ENCODE results near the gene RALBP1.
"Not testable (repeated sequence)": the region's sequence is repeated elsewhere in the genome, so short reads cannot be mapped to it uniquely, and the experiment has no call there.

Gene RALBP1

DNA sequence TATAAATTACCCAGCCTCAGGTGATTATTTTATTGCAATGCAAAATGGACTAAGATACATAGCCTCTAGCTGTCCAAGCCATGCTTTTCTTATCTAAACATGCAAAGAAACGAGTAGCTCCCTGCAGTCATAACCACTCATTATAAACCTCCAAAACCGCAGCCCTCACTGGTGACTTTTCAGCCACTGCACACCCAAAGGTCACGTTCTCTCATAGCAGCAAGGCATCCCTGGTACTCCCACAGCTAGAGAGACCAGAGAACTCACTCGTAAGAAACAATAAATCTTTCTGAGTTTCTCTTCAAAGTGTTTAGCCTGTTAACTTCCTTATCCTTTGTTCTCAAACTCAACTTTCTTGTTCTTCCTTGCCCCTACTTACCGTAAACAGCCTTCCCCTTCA, 28.5 kb upstream of the RALBP1 start:
- Histone ChIP-seq H3K27ac (replicated peaks; ENCODE audit: low read length) (no peak overlapping the region), H3K4me3 (ENCODE audit: low read length in 2 of 2) (no peak overlapping the region), H3K14ac (ENCODE audit: low read length) (no peak overlapping the region), H2BK12ac (ENCODE audit: low read length) (no peak overlapping the region), H2BK15ac (ENCODE audit: low read length) (no peak overlapping the region), H3K23ac (ENCODE audit: low read depth, low read length, poor library complexity) (no peak overlapping the region), H3K36me3 (replicated peaks in 1 of 2; ENCODE audit: control insufficient read depth in 2 of 2, insufficient read depth in 2 of 2, low read length in 2 of 2) (no peaks in the 10 kb centered on the region), H3K79me1 (ENCODE audit: low read depth, low read length) (no peaks in the 10 kb centered on the region), H4K8ac (ENCODE audit: low read depth, low read length) (no peak overlapping the region), H2AK5ac (ENCODE audit: low read depth, low read length) (no peak overlapping the region), H3K4me1 (ENCODE audit: control insufficient read depth in 2 of 2, insufficient read depth in 1 of 2, low read depth in 1 of 2, low read length in 2 of 2) (peaks cover 0 to 3% of the 10 kb centered on the region in 2 donors), H3K27me3 (ENCODE audit: control insufficient read depth in 3 of 3, insufficient read depth in 3 of 3, low read depth in 1 of 3, low read length in 3 of 3) (no peaks in the 10 kb centered on the region), H3K4me2 (ENCODE audit: insufficient read depth, low read length, poor library complexity, severe bottlenecking) (no peak overlapping the region), H2BK120ac (ENCODE audit: low read depth, low read length) (no peak overlapping the region), H3K4ac (ENCODE audit: low read length) (no peak overlapping the region), H3K18ac (ENCODE audit: low read length) (no peak overlapping the region), H3K9ac (ENCODE audit: low read depth, low read length, poor library complexity) (no peak overlapping the region), H2BK5ac (ENCODE audit: low read length) (no peak overlapping the region), H2AFZ (ENCODE audit: low read length) (no peak overlapping the region), H3K9me3 (replicated peaks in 1 of 2; ENCODE audit: control insufficient read depth in 2 of 2, insufficient read depth in 1 of 2, low read depth in 1 of 2, low read length in 2 of 2) (peaks cover 5 to 15% of the 10 kb centered on the region in 2 donors), H4K91ac (ENCODE audit: low read depth, low read length, poor library complexity) (no peak overlapping the region)
- no CpG with 5 or more reads among the region's 5 CpGs for whole genome bisulfite sequencing, 2 donors (ENCODE audit: extremely low coverage in 2 of 2, insufficient read length in 2 of 2, insufficient replicate concordance in 1 of 2)
- no peak for DNase-seq (ENCODE audit: low spot score)

DNA sequence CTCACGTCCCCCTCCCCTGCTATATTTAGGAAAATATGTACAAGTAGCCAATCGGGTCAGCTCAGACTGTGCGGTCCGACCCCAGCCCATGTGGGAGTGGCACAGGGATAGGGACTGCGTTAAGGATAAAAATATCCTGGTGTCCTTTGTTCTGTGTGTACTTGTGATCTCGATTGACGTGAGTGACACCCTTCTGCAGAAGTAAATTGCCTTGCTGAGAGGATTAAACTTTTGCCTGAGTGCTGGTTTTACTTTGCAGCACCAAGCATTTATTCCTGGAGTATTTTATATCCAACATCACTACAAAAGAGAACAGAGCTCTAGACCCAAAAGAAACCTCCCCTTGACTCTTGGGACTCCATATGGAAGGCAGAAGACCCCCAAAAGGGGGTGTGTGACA, 28.0 kb upstream of the RALBP1 start:
- Histone ChIP-seq H3K27me3 (ENCODE audit: control insufficient read depth in 3 of 3, insufficient read depth in 3 of 3, low read depth in 1 of 3, low read length in 3 of 3) (no peaks in the 10 kb centered on the region), H4K8ac (ENCODE audit: low read depth, low read length) (no peak overlapping the region), H3K4me2 (ENCODE audit: insufficient read depth, low read length, poor library complexity, severe bottlenecking) (no peak overlapping the region), H2AFZ (ENCODE audit: low read length) (no peak overlapping the region), H3K4me1 (ENCODE audit: control insufficient read depth in 2 of 2, insufficient read depth in 1 of 2, low read depth in 1 of 2, low read length in 2 of 2) (peaks cover 0 to 3% of the 10 kb centered on the region in 2 donors), H3K4ac (ENCODE audit: low read length) (no peak overlapping the region), H3K14ac (ENCODE audit: low read length) (no peak overlapping the region), H3K79me1 (ENCODE audit: low read depth, low read length) (no peaks in the 10 kb centered on the region), H3K4me3 (ENCODE audit: low read length in 2 of 2) (no peak overlapping the region), H3K36me3 (replicated peaks in 1 of 2; ENCODE audit: control insufficient read depth in 2 of 2, insufficient read depth in 2 of 2, low read length in 2 of 2) (no peaks in the 10 kb centered on the region), H2BK120ac (ENCODE audit: low read depth, low read length) (no peak overlapping the region), H3K9ac (ENCODE audit: low read depth, low read length, poor library complexity) (no peak overlapping the region), H2BK5ac (ENCODE audit: low read length) (no peak overlapping the region), H2BK12ac (ENCODE audit: low read length) (no peak overlapping the region), H2AK5ac (ENCODE audit: low read depth, low read length) (no peak overlapping the region), H3K18ac (ENCODE audit: low read length) (no peak overlapping the region), H2BK15ac (ENCODE audit: low read length) (no peak overlapping the region), H3K27ac (replicated peaks; ENCODE audit: low read length) (no peak overlapping the region), H4K91ac (ENCODE audit: low read depth, low read length, poor library complexity) (no peak overlapping the region), H3K9me3 (replicated peaks in 1 of 2; ENCODE audit: control insufficient read depth in 2 of 2, insufficient read depth in 1 of 2, low read depth in 1 of 2, low read length in 2 of 2) (peaks cover 5 to 15% of the 10 kb centered on the region in 2 donors), H3K23ac (ENCODE audit: low read depth, low read length, poor library complexity) (no peak overlapping the region)
- no peak for DNase-seq (ENCODE audit: low spot score)
- WGBS, 2 donors (ENCODE audit: extremely low coverage in 2 of 2, insufficient read length in 2 of 2, insufficient replicate concordance in 1 of 2) = no CpG with 5 or more reads among the region's 7 CpGs

DNA sequence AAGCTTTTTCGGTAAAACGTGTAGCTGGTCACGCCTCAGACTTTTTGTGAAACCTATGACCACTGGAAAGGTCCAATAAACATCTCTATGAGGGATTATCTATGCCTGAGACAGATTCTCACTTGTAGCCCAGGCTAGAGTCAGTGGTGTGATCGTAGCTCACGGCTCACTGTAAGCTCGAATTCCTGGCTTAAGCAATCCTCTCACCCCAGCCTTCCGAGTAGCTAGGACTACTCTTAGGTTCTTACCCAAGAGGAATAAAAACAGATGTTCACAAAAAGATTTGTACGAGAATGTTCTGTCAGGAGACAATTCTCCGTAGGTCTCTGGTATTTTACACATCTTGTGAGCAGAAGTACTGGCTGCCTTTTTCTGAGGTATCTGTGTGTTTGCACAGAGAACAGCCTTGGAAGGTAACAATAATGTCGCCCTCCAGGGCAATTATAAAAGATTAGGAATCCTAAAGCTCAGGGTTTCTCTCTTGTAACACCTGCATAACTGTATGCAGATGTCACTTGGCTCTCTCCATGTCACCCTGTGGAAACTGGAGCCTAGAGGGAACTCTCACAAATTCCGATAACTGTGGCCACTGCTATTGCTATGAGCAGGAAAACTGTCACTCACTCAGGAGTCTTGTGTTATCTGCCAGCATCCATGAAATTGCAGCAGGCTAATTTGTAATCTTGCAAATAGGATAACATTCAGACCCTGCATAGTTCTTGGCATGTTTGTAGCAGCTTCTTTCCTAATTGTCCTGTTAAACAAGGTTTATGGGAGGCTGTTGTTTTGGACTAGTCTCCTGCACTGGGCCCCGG, 25.5 kb upstream of the RALBP1 start:
- Histone ChIP-seq H2BK5ac (ENCODE audit: low read length) (no peak overlapping the region), H4K8ac (ENCODE audit: low read depth, low read length) (no peak overlapping the region), H3K23ac (ENCODE audit: low read depth, low read length, poor library complexity) (no peak overlapping the region), H3K4me1 (ENCODE audit: control insufficient read depth in 2 of 2, insufficient read depth in 1 of 2, low read depth in 1 of 2, low read length in 2 of 2) (peaks cover 0 to 3% of the 10 kb centered on the region in 2 donors), H3K9me3 (replicated peaks in 1 of 2; ENCODE audit: control insufficient read depth in 2 of 2, insufficient read depth in 1 of 2, low read depth in 1 of 2, low read length in 2 of 2) (peaks cover 5 to 15% of the 10 kb centered on the region in 2 donors), H3K14ac (ENCODE audit: low read length) (no peak overlapping the region), H2AFZ (ENCODE audit: low read length) (peak overlapping the region; percentile 78), H3K4me3 (ENCODE audit: low read length in 2 of 2) (no peak overlapping the region), H3K27me3 (ENCODE audit: control insufficient read depth in 3 of 3, insufficient read depth in 3 of 3, low read depth in 1 of 3, low read length in 3 of 3) (no peaks in the 10 kb centered on the region), H2BK120ac (ENCODE audit: low read depth, low read length) (no peak overlapping the region), H3K4ac (ENCODE audit: low read length) (no peak overlapping the region), H2BK12ac (ENCODE audit: low read length) (no peak overlapping the region), H3K18ac (ENCODE audit: low read length) (no peak overlapping the region), H3K79me1 (ENCODE audit: low read depth, low read length) (no peaks in the 10 kb centered on the region), H3K27ac (replicated peaks; ENCODE audit: low read length) (no peak overlapping the region), H3K9ac (ENCODE audit: low read depth, low read length, poor library complexity) (no peak overlapping the region), H3K36me3 (replicated peaks in 1 of 2; ENCODE audit: control insufficient read depth in 2 of 2, insufficient read depth in 2 of 2, low read length in 2 of 2) (no peaks in the 10 kb centered on the region), H2BK15ac (ENCODE audit: low read length) (no peak overlapping the region), H2AK5ac (ENCODE audit: low read depth, low read length) (no peak overlapping the region), H4K91ac (ENCODE audit: low read depth, low read length, poor library complexity) (no peak overlapping the region), H3K4me2 (ENCODE audit: insufficient read depth, low read length, poor library complexity, severe bottlenecking) (no peak overlapping the region)
- DNase-seq (ENCODE audit: low spot score) = no peak
- WGBS, 2 donors (ENCODE audit: extremely low coverage in 2 of 2, insufficient read length in 2 of 2, insufficient replicate concordance in 1 of 2) = no CpG with 5 or more reads among the region's 12 CpGs

GRCh38 chr18:9450920-9451319, 24.4 kb upstream of the RALBP1 start:
- H2BK15ac ChIP-seq (ENCODE audit: low read length); H3K79me1 ChIP-seq (ENCODE audit: low read depth, low read length); H3K4me2 ChIP-seq (ENCODE audit: insufficient read depth, low read length, poor library complexity, severe bottlenecking); H3K27me3 ChIP-seq (ENCODE audit: control insufficient read depth in 3 of 3, insufficient read depth in 3 of 3, low read depth in 1 of 3, low read length in 3 of 3); H3K27ac ChIP-seq (replicated peaks; ENCODE audit: low read length); H3K4me3 ChIP-seq (ENCODE audit: low read length in 2 of 2); H2AK5ac ChIP-seq (ENCODE audit: low read depth, low read length); H3K4me1 ChIP-seq (ENCODE audit: control insufficient read depth in 2 of 2, insufficient read depth in 1 of 2, low read depth in 1 of 2, low read length in 2 of 2); DNase-seq (ENCODE audit: low spot score); H4K8ac ChIP-seq (ENCODE audit: low read depth, low read length); H3K23ac ChIP-seq (ENCODE audit: low read depth, low read length, poor library complexity); H2BK12ac ChIP-seq (ENCODE audit: low read length); H3K9ac ChIP-seq (ENCODE audit: low read depth, low read length, poor library complexity); H2BK5ac ChIP-seq (ENCODE audit: low read length); H2BK120ac ChIP-seq (ENCODE audit: low read depth, low read length); H3K4ac ChIP-seq (ENCODE audit: low read length); H4K91ac ChIP-seq (ENCODE audit: low read depth, low read length, poor library complexity); H3K36me3 ChIP-seq (replicated peaks in 1 of 2; ENCODE audit: control insufficient read depth in 2 of 2, insufficient read depth in 2 of 2, low read length in 2 of 2): not testable (repeated sequence)
- Histone ChIP-seq H3K18ac (ENCODE audit: low read length) (peak overlapping the region; percentile 41), H2AFZ (ENCODE audit: low read length) (peak overlapping the region; percentile 78), H3K9me3 (replicated peaks in 1 of 2; ENCODE audit: control insufficient read depth in 2 of 2, insufficient read depth in 1 of 2, low read depth in 1 of 2, low read length in 2 of 2) (peaks cover 9 to 16% of the 10 kb centered on the region in 2 donors), H3K14ac (ENCODE audit: low read length) (peak overlapping the region; percentile 48)
- WGBS, 2 donors (ENCODE audit: extremely low coverage in 2 of 2, insufficient read length in 2 of 2, insufficient replicate concordance in 1 of 2) = no CpG with 5 or more reads among the region's 7 CpGs

All from neuronal stem cell (in vitro differentiated cells).